Esophagus squamous epithelium (tissue), 5 donors: ENCODE measurements around the gene KIF26A. TPM values are rescaled to one million over a fixed set of nuclear protein-coding genes. Genes with fewer than 3 reads are reported as not detected.

ENCODE experiments used
- DNase-seq: peaks from one replicate; lab custom pipeline; 2025; lab: John Stamatoyannopoulos, UW
- H3K27ac ChIP-seq, 4 donors: fragments of 200-600 bp; sonication (generic); one replicate each; pipeline ENCODE4 v1.5.1; 2016 to 2019; ENCODE audit warnings: mild to moderate bottlenecking in 1 of 4
- H3K27me3 ChIP-seq, 4 donors: fragments of 200-600 bp; sonication (generic); 1 replicate in 3 of 4; 2 replicates in 1 of 4; pipeline versions ENCODE4 v1.5.1 to v1.6.0; 2017 to 2021; ENCODE audit warnings: antibody characterized with exemption in 1 of 4
- H3K36me3 ChIP-seq, 3 donors: fragments of 200-600 bp; sonication (generic); one replicate each; pipeline ENCODE4 v1.5.1; 2016 to 2019
- H3K4me1 ChIP-seq, 3 donors: fragments of 200-600 bp; sonication (generic); one replicate each; pipeline ENCODE4 v1.5.1; 2017 to 2019
- H3K4me3 ChIP-seq, 4 donors: fragments of 200-600 bp; sonication (generic); 1 replicate in 3 of 4; 2 replicates in 1 of 4; pipeline ENCODE4 v1.5.1; 2016 to 2019; ENCODE audit warnings: mild to moderate bottlenecking in 2 of 4, moderate library complexity in 1 of 4
- H3K9me3 ChIP-seq, 3 donors: fragments of 200-600 bp; sonication (generic); one replicate each; pipeline ENCODE4 v1.5.1; 2016 to 2019
- CTCF ChIP-seq, 6 experiments: fragments of 450-650 bp in 4 of 6; fragments of 200-600 bp in 2 of 6; sonication (generic) in 2 of 6; IDR thresholded peaks; one replicate each; pipeline ENCODE4 v1.5.1; 2016 to 2019; ENCODE audit warnings: antibody characterized with exemption in 6 of 6, mild to moderate bottlenecking in 4 of 6, moderate library complexity in 4 of 6
- POLR2A ChIP-seq, 4 donors: fragments of 450-650 bp; IDR thresholded peaks; one replicate each; pipeline ENCODE4 v1.6.1; 2017; ENCODE audit warnings: antibody characterized with exemption in 4 of 4, mild to moderate bottlenecking in 4 of 4, moderate library complexity in 3 of 4
- WGBS, 2 donors: methylation state at CpG; one replicate each; pipeline ENCODE4 v1.1.5; 2018; 5-methylcytosine and 5-hydroxymethylcytosine counted together
- intact Hi-C: fragments of 100-400 bp; cut with DNase I; formaldehyde crosslinking; loops from one replicate; pipeline ENCODE4 v1.15.0; 2022
- total RNA-seq, 4 donors: library from RNA; depleted of rRNA; stranded (reverse); fragments of >200 nt; gene quantifications; one replicate each; pipeline ENCODE4 v1.1.0, GENCODE V29; 2016
- donor health status: DM: yes; HTN: yes; CAD: no.

KIF26A gene
- total RNA-seq, 4 donors from 2014 or later, result 0.80 to 2.7 (median 0.96) TPM

GRCh38 chr14:104202259-104203070, 64.1 kb downstream of the KIF26A start:
- DNase-seq, result no peak
- 60 to 69% methylated on average over 11 to 15 of the region's 27 CpGs for whole genome bisulfite sequencing, 2 donors

DNA sequence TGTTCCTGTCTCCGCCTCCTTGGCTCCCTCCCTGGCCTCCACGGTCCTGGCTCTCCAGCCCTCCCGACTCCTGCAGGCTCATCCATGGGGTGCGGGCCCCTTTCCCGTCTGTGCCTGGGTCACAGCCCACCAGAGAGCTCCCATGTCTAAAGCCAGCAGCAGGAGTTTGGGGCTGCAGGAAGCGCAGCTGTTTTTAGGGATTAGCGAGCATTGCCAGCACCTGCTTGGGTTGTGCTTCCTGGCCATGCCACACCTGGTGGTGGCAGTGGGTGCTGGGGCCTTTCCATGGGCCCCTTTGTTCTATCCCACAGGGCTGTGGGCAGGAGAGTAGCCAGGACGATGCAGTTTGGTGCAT, 64.7 kb downstream of the KIF26A start:
- H3K27me3 ChIP-seq, result peaks cover 0 to 5% (median 0%) of the 10 kb centered on the region in 4 donors
- no peaks in the 10 kb centered on the region for H3K36me3 ChIP-seq
- no peak overlapping the region for H3K27ac ChIP-seq
- no peaks in the 10 kb centered on the region for H3K4me1 ChIP-seq
- no peak overlapping the region for H3K4me3 ChIP-seq
- H3K9me3 ChIP-seq, result no peaks in the 10 kb centered on the region
- TF ChIP-seq POLR2A (IDR thresholded peaks at IDR 0.05) (no peak), CTCF (IDR thresholded peaks at IDR 0.05) (no peak)
- intact Hi-C loops, result no loop called here
- 49 to 81% methylated on average over 2 to 3 of the region's 8 CpGs for WGBS, 2 donors
- DNase-seq, result no peak

More at GRCh38 chr14:104202259-104203070, 64.1 kb downstream of the KIF26A start:
- no peaks in the 10 kb centered on the region for H3K4me1 ChIP-seq
- peaks cover 0 to 5% (median 0%) of the 10 kb centered on the region in 4 donors for H3K27me3 ChIP-seq
- H3K27ac ChIP-seq, result no peak overlapping the region
- intact Hi-C loops, result no loop called here
- TF ChIP-seq POLR2A (IDR thresholded peaks at IDR 0.05) (no peak), CTCF (IDR thresholded peaks at IDR 0.05) (no peak)
- H3K4me3 ChIP-seq, result no peak overlapping the region
- H3K9me3 ChIP-seq, result no peaks in the 10 kb centered on the region
- H3K36me3 ChIP-seq, result no peaks in the 10 kb centered on the region

DNA sequence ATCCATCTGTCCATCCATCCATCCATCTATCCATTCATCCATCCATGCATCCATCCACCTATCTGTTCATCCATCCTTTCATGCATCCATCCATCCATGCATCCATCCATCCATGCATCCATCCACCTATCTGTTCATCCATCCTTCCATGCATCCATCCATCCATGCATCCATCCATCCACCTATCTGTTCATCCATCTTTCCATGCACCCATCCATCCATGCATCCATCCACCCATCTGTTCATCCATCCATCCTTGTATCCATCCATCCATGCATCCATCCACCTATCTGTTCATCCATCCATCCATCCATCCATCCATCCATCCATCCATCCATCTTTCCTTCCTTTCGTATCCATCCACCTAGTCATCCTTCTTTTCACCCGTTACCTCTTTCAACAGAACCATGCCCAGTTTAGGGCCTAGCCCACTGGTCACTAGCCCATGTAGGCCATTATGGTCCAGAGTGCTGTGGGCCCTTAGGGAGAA, 66.3 kb downstream of the KIF26A start:
- no peaks in the 10 kb centered on the region for H3K9me3 ChIP-seq
- no peaks in the 10 kb centered on the region for H3K36me3 ChIP-seq
- H3K4me3 ChIP-seq, result no peak overlapping the region
- no peak for TF ChIP-seq CTCF (IDR thresholded peaks at IDR 0.05)
- no peak for TF ChIP-seq POLR2A (IDR thresholded peaks at IDR 0.05)
- DNase-seq, result no peak
- H3K27ac ChIP-seq, result no peak overlapping the region
- WGBS, 2 donors, result 93 to 94% methylated on average over 2 of the region's 2 CpGs
- peaks cover 0 to under 1% (median 0%) of the 10 kb centered on the region in 4 donors for H3K27me3 ChIP-seq
- intact Hi-C loops, result no loop called here
- H3K4me1 ChIP-seq, result no peaks in the 10 kb centered on the region

- Histone ChIP-seq H3K27me3 (peaks cover 0 to 11% (median 0%) of the 10 kb centered on the region in 4 donors), H3K27ac (no peak overlapping the region), H3K9me3 (no peaks in the 10 kb centered on the region), H3K4me3 (no peak overlapping the region), H3K4me1 (no peaks in the 10 kb centered on the region), H3K36me3 (no peaks in the 10 kb centered on the region)
- DNase-seq, result no peak
- intact Hi-C loops, result no loop called here
- 80% methylated on average over 1 of the region's 6 CpGs; no CpG with 5 or more reads in 1 of the 2 donors for WGBS, 2 donors
- TF ChIP-seq CTCF (IDR thresholded peaks at IDR 0.05) (no peak), POLR2A (IDR thresholded peaks at IDR 0.05) (no peak)
These were observed 67.4 kb downstream of the KIF26A start for GRCh38 chr14:104205781-104206180.

GRCh38 chr14:104206281-104206904, 68.0 kb downstream of the KIF26A start:
- no peak for DNase-seq

More at GRCh38 chr14:104206281-104206904, 68.0 kb downstream of the KIF26A start:
- Histone ChIP-seq H3K4me3 (no peak overlapping the region), H3K9me3 (no peaks in the 10 kb centered on the region), H3K36me3 (no peaks in the 10 kb centered on the region), H3K27ac (no peak overlapping the region), H3K27me3 (peaks cover 0 to 16% (median 0%) of the 10 kb centered on the region in 4 donors), H3K4me1 (no peaks in the 10 kb centered on the region)
- intact Hi-C loops, result no loop called here
- 12 to 60% methylated on average over 2 to 7 of the region's 15 CpGs for WGBS, 2 donors
- TF ChIP-seq POLR2A (IDR thresholded peaks at IDR 0.05) (no peak), CTCF (IDR thresholded peaks at IDR 0.05) (no peak)
